Mucosa of rectum (tissue), 2 donors: ENCODE measurements around the gene CFAP221.

Experiments
- H3K27ac ChIP-seq, 2 donors: one replicate each; pipeline ENCODE4 v1.7.0; 2013; ENCODE audit warnings: inconsistent platforms in 2 of 2, low read depth in 2 of 2, low read length in 2 of 2
- H3K27me3 ChIP-seq, 2 donors: one replicate each; pipeline ENCODE4 v1.7.0; 2013; ENCODE audit warnings: low read length in 2 of 2; ENCODE audit not compliant: control insufficient read depth in 2 of 2, insufficient read depth in 2 of 2
- H3K36me3 ChIP-seq, 2 donors: one replicate each; pipeline ENCODE4 v1.7.0; 2013; ENCODE audit warnings: low read length in 2 of 2; ENCODE audit not compliant: control insufficient read depth in 2 of 2, insufficient read depth in 2 of 2
- H3K4me1 ChIP-seq, 2 donors: one replicate each; pipeline ENCODE4 v1.7.0; 2013; ENCODE audit warnings: low read length in 2 of 2, mild to moderate bottlenecking in 1 of 2; ENCODE audit not compliant: control insufficient read depth in 2 of 2, insufficient read depth in 2 of 2
- H3K4me3 ChIP-seq, 2 donors: one replicate each; pipeline ENCODE4 v1.7.0; 2013; ENCODE audit warnings: low read length in 2 of 2
- H3K9ac ChIP-seq, 2 donors: one replicate each; pipeline ENCODE4 v1.7.0; 2013; ENCODE audit warnings: low read length in 2 of 2, low read depth in 1 of 2, mild to moderate bottlenecking in 1 of 2
- H3K9me3 ChIP-seq, 2 donors: one replicate each; pipeline ENCODE4 v1.7.0; 2013; ENCODE audit warnings: low read length in 2 of 2; ENCODE audit not compliant: control insufficient read depth in 2 of 2
- donor health status: healthy.
- donor health status: Normal muscosa, but diverticular disease.

Gene CFAP221

GRCh38 chr2:119583291-119583690 is 39.0 kb downstream of the CFAP221 start:
- Histone ChIP-seq H3K9ac (no peak overlapping the region), H3K27me3 (no peaks in the 10 kb centered on the region), H3K27ac (no peak overlapping the region), H3K4me3 (no peak overlapping the region), H3K9me3 (no peaks in the 10 kb centered on the region), H3K36me3 (no peaks in the 10 kb centered on the region), H3K4me1 (peaks cover 0 to 2% of the 10 kb centered on the region in 2 donors)

GRCh38 chr2:119584469-119584868 is 40.2 kb downstream of the CFAP221 start:
- H3K27ac ChIP-seq, result no peak overlapping the region
- peaks cover 0 to 2% of the 10 kb centered on the region in 2 donors for H3K4me1 ChIP-seq
- no peaks in the 10 kb centered on the region for H3K36me3 ChIP-seq
- H3K4me3 ChIP-seq, result no peak overlapping the region
- H3K9me3 ChIP-seq, result no peaks in the 10 kb centered on the region
- no peak overlapping the region for H3K9ac ChIP-seq
- no peaks in the 10 kb centered on the region for H3K27me3 ChIP-seq

- Histone ChIP-seq H3K4me3 (no peak overlapping the region), H3K9me3 (no peaks in the 10 kb centered on the region), H3K36me3 (no peaks in the 10 kb centered on the region), H3K4me1 (peaks cover 0 to 2% of the 10 kb centered on the region in 2 donors), H3K27ac (no peak overlapping the region), H3K9ac (no peak overlapping the region), H3K27me3 (no peaks in the 10 kb centered on the region)
Measured at GRCh38 chr2:119586085-119586484, 41.8 kb downstream of the CFAP221 start.

GRCh38 chr2:119590873-119591272 is 46.6 kb downstream of the CFAP221 start:
- H3K27me3 ChIP-seq, result no peaks in the 10 kb centered on the region
- H3K9me3 ChIP-seq, result no peaks in the 10 kb centered on the region
- H3K4me3 ChIP-seq, result no peak overlapping the region
- H3K4me1 ChIP-seq, result peaks cover 0 to 2% of the 10 kb centered on the region in 2 donors
- no peaks in the 10 kb centered on the region for H3K36me3 ChIP-seq
- H3K27ac ChIP-seq, result no peak overlapping the region
- no peak overlapping the region for H3K9ac ChIP-seq

- no peak overlapping the region for H3K27ac ChIP-seq
- H3K9ac ChIP-seq, result no peak overlapping the region
- no peak overlapping the region for H3K4me3 ChIP-seq
- H3K36me3 ChIP-seq, result no peaks in the 10 kb centered on the region
- no peaks in the 10 kb centered on the region for H3K4me1 ChIP-seq
- no peaks in the 10 kb centered on the region for H3K9me3 ChIP-seq
- H3K27me3 ChIP-seq, result no peaks in the 10 kb centered on the region
Measured at GRCh38 chr2:119591523-119591922, 47.3 kb downstream of the CFAP221 start.

- Histone ChIP-seq H3K27ac (no peak overlapping the region), H3K27me3 (no peaks in the 10 kb centered on the region), H3K36me3 (no peaks in the 10 kb centered on the region), H3K4me3 (no peak overlapping the region), H3K9ac (no peak overlapping the region), H3K4me1 (no peaks in the 10 kb centered on the region), H3K9me3 (no peaks in the 10 kb centered on the region)
Measured at GRCh38 chr2:119592436-119592835, 48.2 kb downstream of the CFAP221 start.

GRCh38 chr2:119596638-119597037 is 52.4 kb downstream of the CFAP221 start:
- Histone ChIP-seq H3K36me3 (no peaks in the 10 kb centered on the region), H3K9me3 (no peaks in the 10 kb centered on the region), H3K9ac (no peak overlapping the region), H3K4me1 (no peaks in the 10 kb centered on the region), H3K4me3 (no peak overlapping the region), H3K27me3 (no peaks in the 10 kb centered on the region), H3K27ac (no peak overlapping the region)

- no peak overlapping the region for H3K9ac ChIP-seq
- no peaks in the 10 kb centered on the region for H3K4me1 ChIP-seq
- no peaks in the 10 kb centered on the region for H3K27me3 ChIP-seq
- no peaks in the 10 kb centered on the region for H3K36me3 ChIP-seq
- H3K4me3 ChIP-seq, result no peak overlapping the region
- no peaks in the 10 kb centered on the region for H3K9me3 ChIP-seq
- H3K27ac ChIP-seq, result no peak overlapping the region
Measured at GRCh38 chr2:119598596-119599263, 54.5 kb downstream of the CFAP221 start.

- H3K9me3 ChIP-seq, result no peaks in the 10 kb centered on the region
- no peak overlapping the region for H3K4me3 ChIP-seq
- H3K27me3 ChIP-seq, result no peaks in the 10 kb centered on the region
- no peak overlapping the region for H3K27ac ChIP-seq
- H3K36me3 ChIP-seq, result no peaks in the 10 kb centered on the region
- H3K4me1 ChIP-seq, result no peaks in the 10 kb centered on the region
- H3K9ac ChIP-seq, result no peak overlapping the region
Measured at GRCh38 chr2:119599384-119599783, 55.1 kb downstream of the CFAP221 start.

- no peaks in the 10 kb centered on the region for H3K4me1 ChIP-seq
- no peaks in the 10 kb centered on the region for H3K36me3 ChIP-seq
- H3K27me3 ChIP-seq, result peaks cover 2 to 8% of the 10 kb centered on the region in 2 donors
- no peaks in the 10 kb centered on the region for H3K9me3 ChIP-seq
- no peak overlapping the region for H3K9ac ChIP-seq
- no peak overlapping the region for H3K27ac ChIP-seq
- H3K4me3 ChIP-seq, result no peak overlapping the region
Measured at GRCh38 chr2:119605096-119605495, 60.8 kb downstream of the CFAP221 start.
